Fibroblast of skin of back (primary cell): Measurements from ENCODE around the gene CREG2. TPM values are rescaled to one million over a fixed set of nuclear protein-coding genes. Genes with fewer than 3 reads are reported as not detected.

Experiments
- DNase-seq: peaks from one replicate; pipeline ENCODE4 v3.0.0-alpha.2; 2013
- polyA plus RNA-seq, 2 experiments: library from polyadenylated mRNA; unstranded; fragments of 120-200 nt; gene quantifications; one replicate each; pipeline ENCODE4 v1.2.1, GENCODE V29; 2013; ENCODE audit not compliant: insufficient read length in 2 of 2

CREG2 gene
- 0.81 TPM for polyA plus RNA-seq (2013, experiment 1 of 2; ENCODE audit: insufficient read length)
- polyA plus RNA-seq (2013, experiment 2 of 2; ENCODE audit: insufficient read length): 0.26 TPM

- peak; percentile 69 for DNase-seq
Measured at GRCh38 chr2:101387151-101387834, at the start of gene CREG2. CREG2 (minus strand) TSS chr2:101387503; CDS start chr2:101387457, 46 bp downstream.

GRCh38 chr2:101435001-101435862 is 47.9 kb upstream of the CREG2 start:
- peak; percentile 63 for DNase-seq

GRCh38 chr2:101433465-101433864 is 46.2 kb upstream of the CREG2 start:
- DNase-seq: no peak

GRCh38 chr2:101432411-101433181 is 45.3 kb upstream of the CREG2 start:
- DNase-seq: peak; percentile 50

GRCh38 chr2:101431486-101431885 is 44.2 kb upstream of the CREG2 start:
- DNase-seq: peak; percentile 11

- no peak for DNase-seq
Measured at GRCh38 chr2:101430156-101430555, 42.9 kb upstream of the CREG2 start.

GRCh38 chr2:101429453-101429852 is 42.1 kb upstream of the CREG2 start:
- DNase-seq: no peak

GRCh38 chr2:101428422-101429176 is 41.3 kb upstream of the CREG2 start:
- no peak for DNase-seq

GRCh38 chr2:101427743-101428142 is 40.4 kb upstream of the CREG2 start:
- no peak for DNase-seq

- no peak for DNase-seq
Measured at GRCh38 chr2:101427240-101427639, 39.9 kb upstream of the CREG2 start.

- no peak for DNase-seq
Measured at GRCh38 chr2:101426822-101427221, 39.5 kb upstream of the CREG2 start.

GRCh38 chr2:101420623-101421022 is 33.3 kb upstream of the CREG2 start:
- DNase-seq: no peak

GRCh38 chr2:101419096-101419663 is 31.9 kb upstream of the CREG2 start:
- peak; percentile 62 for DNase-seq

GRCh38 chr2:101418460-101419095 is 31.3 kb upstream of the CREG2 start:
- DNase-seq: no peak

GRCh38 chr2:101416609-101417008 is 29.3 kb upstream of the CREG2 start:
- DNase-seq: no peak

- no peak for DNase-seq
Measured at GRCh38 chr2:101415884-101416283, 28.6 kb upstream of the CREG2 start.

GRCh38 chr2:101415220-101415619 is 27.9 kb upstream of the CREG2 start:
- DNase-seq: no peak

GRCh38 chr2:101412092-101412694 is 24.9 kb upstream of the CREG2 start:
- no peak for DNase-seq

- no peak for DNase-seq
Measured at GRCh38 chr2:101410746-101411145, 23.4 kb upstream of the CREG2 start.

GRCh38 chr2:101410114-101410513 is 22.8 kb upstream of the CREG2 start:
- no peak for DNase-seq

- no peak for DNase-seq
Measured at GRCh38 chr2:101409699-101410098, 22.4 kb upstream of the CREG2 start.
